Measurements from ENCODE around the gene STARD6. TPM values are rescaled to one million over a fixed set of nuclear protein-coding genes. Genes with fewer than 3 reads are reported as not detected.

Gene STARD6
- polyA plus RNA-seq, 6 donors from 2014 or later: not detected

GRCh38 chr18:54277899-54278298 lies 79.8 kb downstream of the STARD6 start:
- no peak overlapping the region for H3K4me3 Mint-ChIP-seq
- DNase-seq: no peak
- H3K27ac Mint-ChIP-seq: no peak overlapping the region
- peaks cover 0 to 1% (median 0%) of the 10 kb centered on the region in 7 donors for H3K9me3 Mint-ChIP-seq
- no peak for ATAC-seq (ENCODE audit: low read depth in 2 of 2)
- peaks cover 10 to 13% (median 13%) of the 10 kb centered on the region in 3 donors for H3K4me1 Mint-ChIP-seq
- peaks cover 10 to 20% of the 10 kb centered on the region in 2 donors for H3K36me3 Mint-ChIP-seq
- no peaks in the 10 kb centered on the region for H3K27me3 Mint-ChIP-seq

Other genes starting within 250 kb of the STARD6 start
- 10 to 100 TPM; 11.5 to 39.0 (median 22.7) TPM for gene MBD2, start 133.2 kb downstream of the STARD6 start, polyA plus RNA-seq (ENCODE audit: low read depth in 6 of 6)
- gene POLI, start 88.3 kb downstream of the STARD6 start, polyA plus RNA-seq (ENCODE audit: low read depth in 6 of 6): 10 to 100 TPM in 1 of 6 donors, 1 to 10 TPM in 4, not detected in 1; 5.1 to 10.5 (median 7.7) TPM
- gene C18orf54, start within 50 bp of the STARD6 start, polyA plus RNA-seq (ENCODE audit: low read depth in 6 of 6): 1 to 10 TPM in 5 of 6 donors, under 1 TPM in 1; 0.77 to 2.3 (median 1.9) TPM
- gene DYNAP, start 233.4 kb upstream of the STARD6 start, polyA plus RNA-seq (ENCODE audit: low read depth in 6 of 6): not detected